Natural killer cell (primary cell): ENCODE measurements around the gene MGARP. TPM values are rescaled to one million over a fixed set of nuclear protein-coding genes. Genes with fewer than 3 reads are reported as not detected.

Experiments used
- ATAC-seq, 3 donors: fragments of 150-1000 bp in 2 of 3; fragments of 200-7000 bp in 1 of 3; cut with Tn5 transposase; 1 replicate in 1 of 3; 2 replicates in 2 of 3; pipeline ENCODE4 v1.10.0; 2021; ENCODE audit warnings: mild to moderate bottlenecking in 2 of 3, moderate library complexity in 2 of 3
- DNase-seq, 2 donors: peaks; one replicate each; pipeline versions ENCODE4 v3.0.0 to v3.0.0-alpha.2; 2013 to 2021; ENCODE audit warnings: mixed read lengths in 1 of 2
- H3K27ac ChIP-seq: one replicate; pipeline ENCODE4 v1.5.1; 2013; ENCODE audit warnings: mild to moderate bottlenecking, low read length
- H3K27me3 ChIP-seq: one replicate; pipeline ENCODE4 v1.6.1; 2013; ENCODE audit warnings: low read length; ENCODE audit not compliant: control insufficient read depth, insufficient read depth
- H3K36me3 ChIP-seq: one replicate; pipeline ENCODE4 v1.6.1; 2013; ENCODE audit warnings: low read length; ENCODE audit not compliant: control insufficient read depth, insufficient read depth
- H3K4me1 ChIP-seq: one replicate; pipeline ENCODE4 v1.6.1; 2013; ENCODE audit warnings: low read length; ENCODE audit not compliant: control insufficient read depth, insufficient read depth
- H3K4me3 ChIP-seq: one replicate; pipeline ENCODE4 v1.5.1; 2013; ENCODE audit warnings: low read length
- H3K9me3 ChIP-seq: one replicate; pipeline ENCODE4 v1.6.1; 2013; ENCODE audit warnings: low read length; ENCODE audit not compliant: control insufficient read depth, insufficient read depth
- H3K27ac Mint-ChIP-seq, 2 donors: one replicate each; pipeline ENCODE4 v1.8.0; 2022; ENCODE audit warnings: mild to moderate bottlenecking in 2 of 2, mixed read lengths in 2 of 2, moderate library complexity in 1 of 2
- H3K27me3 Mint-ChIP-seq, 2 donors: one replicate each; pipeline ENCODE4 v1.8.0; 2022; ENCODE audit warnings: low read depth in 2 of 2, mixed read lengths in 2 of 2
- H3K36me3 Mint-ChIP-seq: one replicate; pipeline ENCODE4 v1.8.0; 2022; ENCODE audit warnings: mixed read lengths
- H3K4me1 Mint-ChIP-seq, 2 donors: one replicate each; pipeline ENCODE4 v1.8.0; 2022; ENCODE audit warnings: mixed read lengths in 2 of 2
- H3K4me3 Mint-ChIP-seq: one replicate; pipeline ENCODE4 v1.8.0; 2022; ENCODE audit warnings: mild to moderate bottlenecking, moderate library complexity, mixed read lengths
- H3K9me3 Mint-ChIP-seq, 2 donors: one replicate each; pipeline ENCODE4 v1.8.0; 2022; ENCODE audit warnings: mixed read lengths in 2 of 2
- WGBS: methylation state at CpG from one replicate; pipeline ENCODE4 v1.1.7; 2013; ENCODE audit warnings: missing lambda C conversion rate; ENCODE audit not compliant: insufficient coverage; 5-methylcytosine and 5-hydroxymethylcytosine counted together
- intact Hi-C: fragments of 100-400 bp; cut with micrococcal nuclease; formaldehyde crosslinking; loops from one replicate; pipeline ENCODE4 v1.14.2; 2022
- total RNA-seq, 4 donors: library from RNA; stranded (reverse); fragments of 120-200 nt in 1 of 4; gene quantifications; one replicate each; pipeline versions ENCODE4 v1.2.3 to v1.2.4, GENCODE V29; 2013 to 2022
- TF ChIP-seq, protein P1 (sequence below): fragments of 200-600 bp; IDR thresholded peaks from one replicate; pipeline ENCODE4 v1.8.0; 2022; ENCODE audit warnings: antibody characterized with exemption

The MGARP gene
- total RNA-seq, 3 donors from 2014 or later (not counting 1 experiment from before 2014, with no cell fraction given) = 0.35 to 0.78 (median 0.63) TPM

DNA sequence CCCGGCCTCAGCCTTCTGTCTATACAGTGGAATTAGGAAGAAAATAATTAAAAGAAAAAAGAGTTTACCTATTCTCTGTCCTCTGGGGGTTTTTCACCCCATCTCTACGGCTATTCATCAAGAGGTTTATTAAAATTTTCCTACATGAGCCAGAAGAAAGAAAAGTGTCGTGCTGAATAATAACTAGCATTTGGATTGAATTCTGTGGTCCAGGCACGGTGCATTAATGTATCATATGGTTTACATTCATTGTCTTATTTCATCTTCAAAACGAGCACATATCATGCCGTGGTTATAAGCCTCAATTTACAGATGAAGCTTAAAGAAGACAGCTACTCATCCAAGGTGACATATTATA is 15.9 kb upstream of the MGARP start:
- no peaks in the 10 kb centered on the region for H3K27me3 Mint-ChIP-seq
- Histone ChIP-seq H3K4me3 (no peak overlapping the region), H3K27ac (peak overlapping the region; percentile 28), H3K36me3 (peaks cover 20% of the 10 kb centered on the region), H3K4me1 (peaks cover 15% of the 10 kb centered on the region), H3K9me3 (no peaks in the 10 kb centered on the region), H3K27me3 (no peaks in the 10 kb centered on the region)
- no peak for DNase-seq
- intact Hi-C loops = loop anchor here (1.0 kb wide), 3 partner anchors 67 to 266 kb away; no protein-coding TSS in a partner anchor
- peaks cover 24 to 28% of the 10 kb centered on the region in 2 donors for H3K4me1 Mint-ChIP-seq
- WGBS = 45% methylated on average over 4 of the region's 6 CpGs
- TF ChIP-seq, protein P1, sequence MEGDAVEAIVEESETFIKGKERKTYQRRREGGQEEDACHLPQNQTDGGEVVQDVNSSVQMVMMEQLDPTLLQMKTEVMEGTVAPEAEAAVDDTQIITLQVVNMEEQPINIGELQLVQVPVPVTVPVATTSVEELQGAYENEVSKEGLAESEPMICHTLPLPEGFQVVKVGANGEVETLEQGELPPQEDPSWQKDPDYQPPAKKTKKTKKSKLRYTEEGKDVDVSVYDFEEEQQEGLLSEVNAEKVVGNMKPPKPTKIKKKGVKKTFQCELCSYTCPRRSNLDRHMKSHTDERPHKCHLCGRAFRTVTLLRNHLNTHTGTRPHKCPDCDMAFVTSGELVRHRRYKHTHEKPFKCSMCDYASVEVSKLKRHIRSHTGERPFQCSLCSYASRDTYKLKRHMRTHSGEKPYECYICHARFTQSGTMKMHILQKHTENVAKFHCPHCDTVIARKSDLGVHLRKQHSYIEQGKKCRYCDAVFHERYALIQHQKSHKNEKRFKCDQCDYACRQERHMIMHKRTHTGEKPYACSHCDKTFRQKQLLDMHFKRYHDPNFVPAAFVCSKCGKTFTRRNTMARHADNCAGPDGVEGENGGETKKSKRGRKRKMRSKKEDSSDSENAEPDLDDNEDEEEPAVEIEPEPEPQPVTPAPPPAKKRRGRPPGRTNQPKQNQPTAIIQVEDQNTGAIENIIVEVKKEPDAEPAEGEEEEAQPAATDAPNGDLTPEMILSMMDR = peak; percentile 58
- no peaks in the 10 kb centered on the region for H3K9me3 Mint-ChIP-seq
- ATAC-seq = no peak
- H3K36me3 Mint-ChIP-seq = no peaks in the 10 kb centered on the region
- peak overlapping the region; percentile 94 to 96 for H3K27ac Mint-ChIP-seq
- H3K4me3 Mint-ChIP-seq = peak overlapping the region; percentile 97

DNA sequence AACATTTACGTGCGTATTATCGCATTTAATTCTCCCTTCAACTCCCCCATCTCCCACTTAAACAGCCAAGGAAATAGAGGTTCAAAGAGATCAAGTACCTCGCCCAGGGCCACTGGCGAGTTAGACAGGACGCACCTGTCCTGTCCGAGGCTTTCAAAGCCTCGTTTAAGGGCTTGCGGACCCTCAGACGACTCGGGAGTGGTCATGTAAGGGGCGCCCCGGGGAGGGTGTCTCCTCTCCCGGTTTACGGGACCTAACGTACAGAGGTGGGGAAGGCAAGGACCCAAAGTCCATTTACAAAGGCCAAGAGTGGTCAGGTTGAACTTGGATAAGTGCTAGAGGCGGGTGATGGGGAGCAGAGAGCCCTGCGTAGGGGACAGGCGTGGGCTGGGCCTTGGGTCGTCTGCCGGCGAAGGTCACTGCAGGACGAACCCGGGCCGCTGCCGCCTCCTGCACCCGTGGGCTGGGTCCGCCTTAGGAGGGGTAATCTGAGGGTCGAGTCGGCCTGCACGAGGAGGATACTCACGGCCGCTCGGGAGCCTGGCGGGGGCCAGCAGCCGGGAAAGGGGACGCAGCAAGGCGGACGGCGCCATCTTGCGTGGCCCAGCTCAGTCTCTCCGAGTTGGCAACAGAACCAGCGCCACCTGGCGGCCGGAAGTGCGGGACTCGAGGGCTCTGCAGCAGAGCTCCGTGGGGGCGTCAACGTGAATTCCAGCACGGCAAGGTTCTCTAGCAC is 15.3 kb upstream of the MGARP start:
- Mint-ChIP-seq H3K4me3 (peak overlapping the region; percentile 97), H3K27ac (peak overlapping the region; percentile 94 to 96), H3K4me1 (peaks cover 19 to 23% of the 10 kb centered on the region in 2 donors), H3K9me3 (no peaks in the 10 kb centered on the region), H3K27me3 (no peaks in the 10 kb centered on the region), H3K36me3 (no peaks in the 10 kb centered on the region)
- DNase-seq (peak; percentile 98 to 99), ATAC-seq (peak; percentile 94 to 99 (median 97))
- Histone ChIP-seq H3K9me3 (no peaks in the 10 kb centered on the region), H3K27me3 (no peaks in the 10 kb centered on the region), H3K27ac (peak overlapping the region; percentile 84), H3K4me3 (peak overlapping the region; percentile 86), H3K36me3 (peaks cover 20% of the 10 kb centered on the region), H3K4me1 (peaks cover 10% of the 10 kb centered on the region)
- intact Hi-C loops = loop anchor here (1.0 kb wide), 3 partner anchors 66 to 265 kb away; no protein-coding TSS in a partner anchor
- TF ChIP-seq, protein P1 = peak; percentile 95
- WGBS = under 1% methylated on average over 51 of the region's 51 CpGs

- 97% methylated on average over 7 of the region's 7 CpGs for WGBS
- no peak overlapping the region for H3K4me3 ChIP-seq
- H3K27me3 ChIP-seq = no peaks in the 10 kb centered on the region
- TF ChIP-seq, protein P1 = no peak
- no peaks in the 10 kb centered on the region for H3K9me3 ChIP-seq
- ATAC-seq (no peak), DNase-seq (no peak)
- intact Hi-C loops = no loop called here
- no peaks in the 10 kb centered on the region for H3K36me3 Mint-ChIP-seq
- H3K27me3 Mint-ChIP-seq = peaks cover 0 to 8% of the 10 kb centered on the region in 2 donors
- no peak overlapping the region for H3K4me3 Mint-ChIP-seq
- H3K9me3 Mint-ChIP-seq = no peaks in the 10 kb centered on the region
- no peak overlapping the region for H3K27ac Mint-ChIP-seq
- H3K36me3 ChIP-seq = peaks cover 17% of the 10 kb centered on the region
- no peaks in the 10 kb centered on the region for H3K4me1 Mint-ChIP-seq
- no peaks in the 10 kb centered on the region for H3K4me1 ChIP-seq
- H3K27ac ChIP-seq = no peak overlapping the region
Measured at GRCh38 chr4:139286186-139286698, 6.2 kb upstream of the MGARP start.
